ENCODE data around the gene IGSF6. TPM values are rescaled to one million over a fixed set of nuclear protein-coding genes. Genes with fewer than 3 reads are reported as not detected.

IGSF6 gene
- total RNA-seq, 1 donor from 2014 or later = 88.4 TPM

- ATAC-seq = no peak
- TF ChIP-seq CTCF (IDR thresholded peaks at IDR 0.05) = no peak
- H3K36me3 ChIP-seq = peaks cover 33% of the 10 kb centered on the region
- DNase-seq = no peak
- peaks cover 19% of the 10 kb centered on the region for H3K4me1 ChIP-seq
- H3K9me3 ChIP-seq = no peaks in the 10 kb centered on the region
- no peak overlapping the region for H3K27ac ChIP-seq
- intact Hi-C loops (cut with DNase I) = no loop called here
- H3K4me3 ChIP-seq = no peak overlapping the region
- no peaks in the 10 kb centered on the region for H3K27me3 ChIP-seq
Observed at GRCh38 chr16:21628772-21629171, 23.6 kb downstream of the IGSF6 start.

- Histone ChIP-seq H3K4me3 (no peak overlapping the region), H3K36me3 (peaks cover 38% of the 10 kb centered on the region)
- intact Hi-C loops (cut with DNase I) = no loop called here
Observed at GRCh38 chr16:21628121-21628726, 24.2 kb downstream of the IGSF6 start.

GRCh38 chr16:21626659-21627277 lies 25.6 kb downstream of the IGSF6 start:
- DNase-seq (no peak), ATAC-seq (peak; percentile 71)
- Histone ChIP-seq H3K27me3 (no peaks in the 10 kb centered on the region), H3K4me3 (no peak overlapping the region), H3K9me3 (no peaks in the 10 kb centered on the region), H3K27ac (peak overlapping the region; percentile 3), H3K4me1 (peaks cover 17% of the 10 kb centered on the region), H3K36me3 (peaks cover 39% of the 10 kb centered on the region)
- no peak for TF ChIP-seq CTCF (IDR thresholded peaks at IDR 0.05)
- intact Hi-C loops (cut with DNase I) = no loop called here

More at GRCh38 chr16:21628121-21628726, 24.2 kb downstream of the IGSF6 start:
- Histone ChIP-seq H3K4me1 (peaks cover 19% of the 10 kb centered on the region), H3K27me3 (no peaks in the 10 kb centered on the region), H3K27ac (no peak overlapping the region), H3K9me3 (no peaks in the 10 kb centered on the region)
- ATAC-seq (no peak), DNase-seq (no peak)
- no peak for TF ChIP-seq CTCF (IDR thresholded peaks at IDR 0.05)

- intact Hi-C loops (cut with DNase I) = no loop called here
- Histone ChIP-seq H3K9me3 (no peaks in the 10 kb centered on the region), H3K36me3 (peaks cover 39% of the 10 kb centered on the region)
Observed at GRCh38 chr16:21625026-21625425, 27.4 kb downstream of the IGSF6 start.

GRCh38 chr16:21622545-21622944 lies 29.9 kb downstream of the IGSF6 start:
- no peak for DNase-seq
- Histone ChIP-seq H3K27ac (no peak overlapping the region), H3K4me1 (peaks cover 5% of the 10 kb centered on the region), H3K9me3 (no peaks in the 10 kb centered on the region), H3K4me3 (no peak overlapping the region), H3K36me3 (peaks cover 39% of the 10 kb centered on the region), H3K27me3 (no peaks in the 10 kb centered on the region)
- intact Hi-C loops (cut with DNase I) = no loop called here
- no peak for ATAC-seq
- TF ChIP-seq CTCF (IDR thresholded peaks at IDR 0.05) = no peak

More at GRCh38 chr16:21625026-21625425, 27.4 kb downstream of the IGSF6 start:
- Histone ChIP-seq H3K27ac (no peak overlapping the region), H3K4me3 (no peak overlapping the region), H3K27me3 (no peaks in the 10 kb centered on the region), H3K4me1 (peaks cover 5% of the 10 kb centered on the region)
- ATAC-seq (no peak), DNase-seq (no peak)
- no peak for TF ChIP-seq CTCF (IDR thresholded peaks at IDR 0.05)
